Sigmoid colon (tissue), 7 donors: ENCODE data around the gene ARHGAP22. TPM values are rescaled to one million over a fixed set of nuclear protein-coding genes. Genes with fewer than 3 reads are reported as not detected.

Experiments used
- DNase-seq: peaks from one replicate; pipeline ENCODE4 v3.0.0-alpha.2; 2019
- H3K27ac ChIP-seq, 4 donors: fragments of 200-600 bp; sonication (generic); one replicate each; pipeline ENCODE4 v1.5.1; 2016 to 2019; ENCODE audit warnings: mild to moderate bottlenecking in 1 of 4
- H3K27me3 ChIP-seq, 3 donors: fragments of 200-600 bp; sonication (generic); one replicate each; pipeline ENCODE4 v1.5.1; 2019; ENCODE audit warnings: mild to moderate bottlenecking in 1 of 3
- H3K36me3 ChIP-seq, 4 donors: fragments of 200-600 bp; sonication (generic); one replicate each; pipeline ENCODE4 v1.5.1; 2016 to 2019
- H3K4me1 ChIP-seq, 4 donors: fragments of 200-600 bp; sonication (generic); one replicate each; pipeline ENCODE4 v1.5.1; 2017 to 2019
- H3K4me3 ChIP-seq, 4 donors: fragments of 200-600 bp; sonication (generic); one replicate each; pipeline ENCODE4 v1.5.1; 2017 to 2019; ENCODE audit warnings: mild to moderate bottlenecking in 2 of 4, moderate library complexity in 1 of 4
- H3K9me3 ChIP-seq, 4 donors: fragments of 200-600 bp in 3 of 4; sonication (generic) in 3 of 4; one replicate each; pipeline versions ENCODE4 v1.5.1 to v1.6.1; 2013 to 2019
- EP300 ChIP-seq, 4 donors: sonication (generic); formaldehyde crosslinking; IDR thresholded peaks; one replicate each; pipeline ENCODE4 v1.6.1; 2017; ENCODE audit warnings: antibody characterized with exemption in 4 of 4
- POLR2A ChIP-seq, 2 donors: fragments of 450-650 bp; IDR thresholded peaks; one replicate each; pipeline ENCODE4 v1.6.1; 2016; ENCODE audit warnings: antibody characterized with exemption in 2 of 2, mild to moderate bottlenecking in 2 of 2, moderate library complexity in 2 of 2
- POLR2AphosphoS5 ChIP-seq, 4 donors: sonication (generic); formaldehyde crosslinking; IDR thresholded peaks; one replicate each; pipeline ENCODE4 v1.6.1; 2017; ENCODE audit warnings: antibody characterized with exemption in 4 of 4
- WGBS, 2 donors: extraction: QIAGEN DNeasy Blood & Tissue Kit; methylation state at CpG; one replicate each; pipeline ENCODE4 v1.1.7; 2013; 5-methylcytosine and 5-hydroxymethylcytosine counted together
- intact Hi-C: fragments of 100-400 bp; cut with DNase I; formaldehyde crosslinking; loops from one replicate; pipeline ENCODE4 v1.15.1; 2023
- polyA plus RNA-seq, 3 donors: library from polyadenylated mRNA; stranded (reverse); fragments of 200-250 nt; gene quantifications; one replicate each; pipeline ENCODE4 v1.2.3, GENCODE V29; 2013
- total RNA-seq, 4 donors: library from RNA; depleted of rRNA; stranded (reverse); fragments of >200 nt; gene quantifications; one replicate each; pipeline ENCODE4 v1.1.0, GENCODE V29; 2016
- TF ChIP-seq, protein P1 (sequence below), 4 experiments: fragments of 450-650 bp in 3 of 4; fragments of 200-600 bp in 1 of 4; IDR thresholded peaks; one replicate each; pipeline ENCODE4 v1.5.1; 2016 to 2019; ENCODE audit warnings: antibody characterized with exemption in 4 of 4, mild to moderate bottlenecking in 3 of 4, moderate library complexity in 2 of 4
- donor health status: healthy with polysubstance abuse.
- donor health status: Bipolar disorder and iron deficiency.
- donor health status: healthy.

ARHGAP22 gene
- total and polyA plus RNA-seq, 7 donors = 1.2 to 6.4 (median 3.1) TPM

DNA sequence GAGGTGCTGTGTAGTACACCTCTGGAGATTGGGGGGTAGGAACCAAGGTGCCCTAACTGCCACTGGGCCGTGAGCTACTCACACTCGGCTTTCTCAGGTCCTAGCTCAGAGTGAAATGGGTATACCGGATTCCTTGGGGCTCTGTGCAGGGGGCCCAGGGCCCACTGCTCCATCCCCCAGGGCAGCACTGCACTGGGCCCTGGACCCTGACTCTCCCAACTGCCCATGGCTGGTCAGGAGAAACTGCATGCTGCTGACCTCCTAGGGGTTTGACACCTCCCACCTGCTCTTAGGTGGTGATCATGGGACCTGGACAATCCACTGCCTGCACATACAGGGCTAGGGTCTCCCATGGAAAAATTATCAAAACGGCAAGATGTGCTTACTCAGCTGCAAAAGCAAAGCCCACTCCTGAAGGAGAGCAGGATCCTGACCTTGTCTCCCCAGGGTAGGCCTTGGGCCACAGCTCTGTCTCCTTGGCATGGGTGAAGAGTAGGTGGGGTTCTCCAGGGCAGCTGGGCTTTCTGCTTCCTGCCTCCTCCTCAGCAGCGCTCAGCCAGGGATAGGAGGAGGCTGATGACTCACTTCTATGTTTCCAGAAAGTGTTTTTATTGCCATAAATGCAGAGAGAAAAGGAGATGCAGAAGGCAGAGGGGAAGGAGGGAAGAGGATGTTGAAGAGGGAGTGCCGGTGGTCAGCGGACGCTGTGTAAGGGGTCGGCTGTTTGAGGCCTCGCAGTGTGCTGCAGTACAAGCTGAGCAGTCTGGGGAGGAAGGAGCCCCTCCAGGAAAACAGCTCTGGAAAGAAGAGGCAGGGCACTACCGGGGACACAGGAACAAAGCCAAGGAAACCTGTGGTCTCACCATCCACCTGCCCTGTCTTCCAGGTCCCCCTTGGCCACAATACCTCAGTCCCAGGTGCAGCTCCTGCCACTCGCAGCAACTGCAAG, 107.8 kb downstream of the ARHGAP22 start:
- Histone ChIP-seq H3K4me3 (no peak overlapping the region), H3K27ac (peak overlapping the region in 1 of 4 donors; percentile 16), H3K9me3 (no peaks in the 10 kb centered on the region), H3K27me3 (no peaks in the 10 kb centered on the region), H3K36me3 (no peaks in the 10 kb centered on the region), H3K4me1 (peaks cover 0 to 14% (median 11%) of the 10 kb centered on the region in 4 donors)
- intact Hi-C loops = no loop called here
- TF ChIP-seq POLR2A (IDR thresholded peaks at IDR 0.05) (no peak), EP300 (IDR thresholded peaks at IDR 0.05) (no peak)
- no peak for DNase-seq
- 57 to 74% methylated on average over 12 of the region's 12 CpGs for WGBS, 2 donors

GRCh38 chr10:48496105-48496830, 108.6 kb downstream of the ARHGAP22 start:
- 88 to 92% methylated on average over 10 of the region's 10 CpGs for WGBS, 2 donors
- no peak for DNase-seq
- Histone ChIP-seq H3K27me3 (no peaks in the 10 kb centered on the region), H3K27ac (no peak overlapping the region), H3K4me3 (no peak overlapping the region), H3K9me3 (no peaks in the 10 kb centered on the region), H3K36me3 (no peaks in the 10 kb centered on the region), H3K4me1 (peaks cover 0 to 14% (median 11%) of the 10 kb centered on the region in 4 donors)
- no peak for TF ChIP-seq POLR2A (IDR thresholded peaks at IDR 0.05)
- no peak for TF ChIP-seq EP300 (IDR thresholded peaks at IDR 0.05)
- no peak for TF ChIP-seq POLR2AphosphoS5 (IDR thresholded peaks at IDR 0.05)
- TF ChIP-seq, protein P1, sequence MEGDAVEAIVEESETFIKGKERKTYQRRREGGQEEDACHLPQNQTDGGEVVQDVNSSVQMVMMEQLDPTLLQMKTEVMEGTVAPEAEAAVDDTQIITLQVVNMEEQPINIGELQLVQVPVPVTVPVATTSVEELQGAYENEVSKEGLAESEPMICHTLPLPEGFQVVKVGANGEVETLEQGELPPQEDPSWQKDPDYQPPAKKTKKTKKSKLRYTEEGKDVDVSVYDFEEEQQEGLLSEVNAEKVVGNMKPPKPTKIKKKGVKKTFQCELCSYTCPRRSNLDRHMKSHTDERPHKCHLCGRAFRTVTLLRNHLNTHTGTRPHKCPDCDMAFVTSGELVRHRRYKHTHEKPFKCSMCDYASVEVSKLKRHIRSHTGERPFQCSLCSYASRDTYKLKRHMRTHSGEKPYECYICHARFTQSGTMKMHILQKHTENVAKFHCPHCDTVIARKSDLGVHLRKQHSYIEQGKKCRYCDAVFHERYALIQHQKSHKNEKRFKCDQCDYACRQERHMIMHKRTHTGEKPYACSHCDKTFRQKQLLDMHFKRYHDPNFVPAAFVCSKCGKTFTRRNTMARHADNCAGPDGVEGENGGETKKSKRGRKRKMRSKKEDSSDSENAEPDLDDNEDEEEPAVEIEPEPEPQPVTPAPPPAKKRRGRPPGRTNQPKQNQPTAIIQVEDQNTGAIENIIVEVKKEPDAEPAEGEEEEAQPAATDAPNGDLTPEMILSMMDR (IDR thresholded peaks at IDR 0.05) = no peak
- intact Hi-C loops = no loop called here

DNA sequence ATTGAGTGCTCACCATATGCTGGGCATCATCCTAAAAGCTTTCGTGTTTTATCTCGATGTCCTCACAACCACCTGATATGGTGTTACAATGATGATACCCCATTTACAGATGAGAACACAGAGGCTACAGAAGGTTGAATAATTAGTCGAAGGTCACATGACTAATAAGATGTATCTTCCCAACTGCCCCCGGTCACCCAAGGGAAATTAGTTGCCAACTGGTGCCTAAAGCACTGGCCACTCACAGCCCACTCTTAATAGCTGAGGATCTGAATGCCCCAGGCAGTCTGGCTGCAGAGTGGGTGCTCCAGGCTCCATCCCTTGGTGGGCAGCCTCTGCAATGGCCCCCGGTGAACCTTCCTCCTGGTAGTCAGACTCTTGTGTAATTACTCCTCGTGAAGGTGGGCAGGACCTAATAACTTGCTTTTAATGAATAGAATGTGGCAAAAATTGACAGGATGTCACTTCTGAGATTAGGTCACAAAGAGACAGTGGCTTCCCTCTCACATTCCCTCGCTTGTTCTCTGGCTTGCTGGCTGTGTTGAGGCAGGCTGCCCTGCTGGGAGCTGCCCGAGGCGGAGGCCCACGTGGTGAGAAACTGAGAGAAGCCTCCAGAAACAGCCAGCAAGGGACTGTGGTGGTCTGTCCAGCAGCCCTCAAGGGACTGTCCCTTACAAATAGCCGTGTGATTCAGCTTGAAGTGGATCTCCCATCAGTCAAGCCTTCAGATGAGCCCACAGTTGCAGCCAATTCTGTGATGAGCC, 109.4 kb downstream of the ARHGAP22 start:
- intact Hi-C loops = no loop called here
- H3K36me3 ChIP-seq = no peaks in the 10 kb centered on the region
- 81 to 89% methylated on average over 11 of the region's 11 CpGs for WGBS, 2 donors
- no peak for DNase-seq
- no peaks in the 10 kb centered on the region for H3K27me3 ChIP-seq
- no peak overlapping the region for H3K27ac ChIP-seq
- no peak for TF ChIP-seq POLR2AphosphoS5 (IDR thresholded peaks at IDR 0.05)
- no peak for TF ChIP-seq EP300 (IDR thresholded peaks at IDR 0.05)
- TF ChIP-seq, protein P1 (IDR thresholded peaks at IDR 0.05) = no peak
- no peak for TF ChIP-seq POLR2A (IDR thresholded peaks at IDR 0.05)
- no peak overlapping the region for H3K4me3 ChIP-seq
- H3K9me3 ChIP-seq = no peaks in the 10 kb centered on the region
- H3K4me1 ChIP-seq = peaks cover 0 to 14% (median 11%) of the 10 kb centered on the region in 4 donors

- WGBS, 2 donors = 76 to 81% methylated on average over 5 of the region's 5 CpGs
- no peaks in the 10 kb centered on the region for H3K27me3 ChIP-seq
- intact Hi-C loops = no loop called here
- peaks cover 0 to 14% (median 11%) of the 10 kb centered on the region in 4 donors for H3K4me1 ChIP-seq
- H3K27ac ChIP-seq = no peak overlapping the region
- TF ChIP-seq POLR2AphosphoS5 (IDR thresholded peaks at IDR 0.05) = no peak
- no peak for TF ChIP-seq POLR2A (IDR thresholded peaks at IDR 0.05)
- no peak for TF ChIP-seq EP300 (IDR thresholded peaks at IDR 0.05)
- TF ChIP-seq, protein P1 (IDR thresholded peaks at IDR 0.05) = no peak
- H3K4me3 ChIP-seq = no peak overlapping the region
- no peak for DNase-seq
- H3K9me3 ChIP-seq = no peaks in the 10 kb centered on the region
- no peaks in the 10 kb centered on the region for H3K36me3 ChIP-seq
Observed at GRCh38 chr10:48494611-48495010, 110.3 kb downstream of the ARHGAP22 start.
